IMR-90 (cell line): ENCODE data around the gene CD300LF. TPM values are rescaled to one million over a fixed set of nuclear protein-coding genes. Genes with fewer than 3 reads are reported as not detected.

Experiments
- ATAC-seq: fragments of 200-7000 bp; cut with Tn5 transposase; 2 replicates; pipeline ENCODE4 v1.9.1; 2020; ENCODE audit warnings: low read depth, mild to moderate bottlenecking, moderate library complexity
- BruUV-seq: library from RNA; stranded (reverse); fragments of 400-500 nt; replicated peaks from 2 replicates; lab custom pipeline; 2021; lab: Mats Ljungman, UMichigan
- CTCF ChIA-PET: fragments of 300-600 bp; formaldehyde crosslinking; extraction: SDS; loops from one replicate; lab custom pipeline; 2021; ENCODE audit warnings: antibody characterized with exemption; lab: Yijun Ruan, JAX
- POLR2A ChIA-PET: fragments of 300-600 bp; sonication (Branson Sonifier 250); formaldehyde crosslinking; loops from one replicate; lab custom pipeline; 2022; ENCODE audit warnings: antibody characterized with exemption; ENCODE audit not compliant: unreplicated experiment; lab: Charles Lee
- DNase-seq: peaks from one replicate; pipeline ENCODE4 v3.0.0; 2013
- H2AFZ ChIP-seq: replicated peaks from 2 replicates; pipeline ENCODE3; 2013; ENCODE audit warnings: low read length, mild to moderate bottlenecking; ENCODE audit not compliant: poor library complexity
- H2AK5ac ChIP-seq: 2 replicates; pipeline ENCODE4 v1.6.1; 2013; ENCODE audit warnings: low read depth, low read length, inconsistent platforms
- H2AK9ac ChIP-seq: replicated peaks from 2 replicates; pipeline ENCODE3; 2013; ENCODE audit warnings: mild to moderate bottlenecking, low read depth, low read length, moderate library complexity; ENCODE audit not compliant: poor library complexity
- H2BK120ac ChIP-seq: 2 replicates; pipeline ENCODE4 v1.6.1; 2013; ENCODE audit warnings: low read depth, low read length, inconsistent platforms
- H2BK15ac ChIP-seq: 3 replicates; pipeline ENCODE4 v1.6.1; 2013; ENCODE audit warnings: low read depth, low read length, inconsistent platforms
- H2BK20ac ChIP-seq: 2 replicates; pipeline ENCODE4 v1.6.1; 2013; ENCODE audit warnings: low read depth, mild to moderate bottlenecking, inconsistent platforms, low read length, moderate library complexity
- H2BK5ac ChIP-seq: 2 replicates; pipeline ENCODE4 v1.6.1; 2013; ENCODE audit warnings: mild to moderate bottlenecking, low read depth, low read length, inconsistent platforms; ENCODE audit not compliant: poor library complexity, severe bottlenecking
- H3K14ac ChIP-seq: replicated peaks from 2 replicates; pipeline ENCODE4 v1.6.1; 2013; ENCODE audit warnings: low read depth, low read length, inconsistent platforms
- H3K18ac ChIP-seq: 2 replicates; pipeline ENCODE4 v1.6.1; 2013; ENCODE audit warnings: low read depth, low read length, control low read depth
- H3K23ac ChIP-seq: 2 replicates; pipeline ENCODE4 v1.6.1; 2013; ENCODE audit warnings: low read depth, low read length, inconsistent platforms
- H3K27ac ChIP-seq: 2 replicates; pipeline ENCODE4 v1.5.1; 2013; ENCODE audit warnings: mild to moderate bottlenecking, control low read depth, low read length; ENCODE audit not compliant: insufficient read depth
- H3K27me3 ChIP-seq: 2 replicates; pipeline ENCODE4 v1.6.1; 2013; ENCODE audit warnings: low read length; ENCODE audit not compliant: control insufficient read depth, insufficient read depth
- H3K36me3 ChIP-seq: 2 replicates; pipeline ENCODE4 v1.6.1; 2013; ENCODE audit warnings: low read length, mixed read lengths; ENCODE audit not compliant: control insufficient read depth, insufficient read depth
- H3K4ac ChIP-seq: 2 replicates; pipeline ENCODE4 v1.6.1; 2013; ENCODE audit warnings: low read depth, low read length, inconsistent platforms
- H3K4me1 ChIP-seq: 2 replicates; pipeline ENCODE4 v1.6.1; 2013; ENCODE audit warnings: low read length, mixed read lengths; ENCODE audit not compliant: control insufficient read depth, insufficient read depth
- H3K4me2 ChIP-seq: 2 replicates; pipeline ENCODE4 v1.6.1; 2013; ENCODE audit warnings: low read depth, mild to moderate bottlenecking, control low read depth, low read length, moderate library complexity
- H3K4me3 ChIP-seq: 2 replicates; pipeline ENCODE4 v1.5.1; 2013; ENCODE audit warnings: low read depth, mild to moderate bottlenecking, control low read depth, low read length, moderate library complexity; ENCODE audit not compliant: insufficient read depth
- H3K56ac ChIP-seq: 2 replicates; pipeline ENCODE4 v1.6.1; 2013; ENCODE audit warnings: low read length, inconsistent platforms; ENCODE audit not compliant: insufficient read depth; ENCODE audit errors: extremely low read depth
- H3K79me1 ChIP-seq, 2 experiments: 2 replicates each; pipeline ENCODE4 v1.6.1; 2013; ENCODE audit warnings: low read length in 2 of 2, inconsistent platforms in 1 of 2, low read depth in 1 of 2
- H3K9ac ChIP-seq: 2 replicates; pipeline ENCODE4 v1.6.1; 2013; ENCODE audit warnings: low read depth, low read length, control low read depth
- H3K9me1 ChIP-seq: 2 replicates; pipeline ENCODE4 v1.6.1; 2013; ENCODE audit warnings: low read length, inconsistent platforms; ENCODE audit not compliant: insufficient read depth
- H3K9me3 ChIP-seq: 2 replicates; pipeline ENCODE4 v1.6.1; 2013; ENCODE audit warnings: low read length; ENCODE audit not compliant: control insufficient read depth, insufficient read depth
- H4K20me1 ChIP-seq: 2 replicates; pipeline ENCODE4 v1.6.1; 2013; ENCODE audit warnings: low read length, inconsistent platforms; ENCODE audit not compliant: insufficient read depth
- H4K5ac ChIP-seq: 2 replicates; pipeline ENCODE4 v1.6.1; 2013; ENCODE audit warnings: mild to moderate bottlenecking, low read depth, low read length, control low read depth
- H4K8ac ChIP-seq, 2 experiments: 2 replicates each; pipeline ENCODE4 v1.6.1; 2013; ENCODE audit warnings: low read depth in 2 of 2, low read length in 2 of 2, control low read depth in 1 of 2, inconsistent platforms in 1 of 2
- H4K91ac ChIP-seq: 2 replicates; pipeline ENCODE4 v1.6.1; 2013; ENCODE audit warnings: low read depth, low read length, inconsistent platforms; ENCODE audit not compliant: insufficient read depth
- BHLHE40 ChIP-seq: fragments of 150-350 bp; IDR thresholded peaks from 2 replicates; pipeline ENCODE4 v1.6.1; 2016; ENCODE audit warnings: mild to moderate bottlenecking, low read depth, low read length
- CEBPB ChIP-seq: IDR thresholded peaks from 2 replicates; pipeline ENCODE4 v1.6.1; 2012; ENCODE audit warnings: low read depth, low read length, improper control_type of control experiment
- CHD1 ChIP-seq: IDR thresholded peaks from 2 replicates; pipeline ENCODE4 v1.6.1; 2012; ENCODE audit warnings: low read depth, low read length, improper control_type of control experiment
- FOS ChIP-seq: fragments of 150-350 bp; IDR thresholded peaks from 2 replicates; pipeline ENCODE4 v1.6.1; 2016; ENCODE audit warnings: low read depth, low read length
- MAFK ChIP-seq: IDR thresholded peaks from 2 replicates; pipeline ENCODE4 v1.6.1; 2012; ENCODE audit warnings: low read depth, low read length, improper control_type of control experiment
- MAZ ChIP-seq: IDR thresholded peaks from 2 replicates; pipeline ENCODE4 v1.6.1; 2012; ENCODE audit warnings: low read depth, mild to moderate bottlenecking, low read length, improper control_type of control experiment, moderate library complexity, borderline replicate concordance
- POLR2A ChIP-seq: IDR thresholded peaks from 2 replicates; pipeline ENCODE4 v1.6.1; 2012; ENCODE audit warnings: mild to moderate bottlenecking, low read depth, low read length
- RAD21 ChIP-seq: IDR thresholded peaks from 2 replicates; pipeline ENCODE4 v1.6.1; 2012; ENCODE audit warnings: low read length, improper control_type of control experiment
- SMC3 ChIP-seq: fragments of 150-350 bp; IDR thresholded peaks from 2 replicates; pipeline ENCODE4 v1.6.1; 2016; ENCODE audit warnings: low read depth, mild to moderate bottlenecking, antibody characterized with exemption, low read length, moderate library complexity
- WGBS, 2 experiments: methylation state at CpG; one replicate each; pipeline versions ENCODE4 v1.1.5 to v1.1.7; 2013; ENCODE audit warnings: missing lambda C conversion rate in 2 of 2; ENCODE audit not compliant: insufficient read length in 1 of 2; ENCODE audit errors: extremely low coverage in 2 of 2; 5-methylcytosine and 5-hydroxymethylcytosine counted together
- dilution Hi-C: fragments of 300-500 bp; cut with HindIII; formaldehyde crosslinking; loops from one replicate; pipeline ENCODE4 v1.14.3; 2018; ENCODE audit warnings: low sequenced_read_pairs; ENCODE audit not compliant: unreplicated experiment
- in situ Hi-C: fragments of 300-500 bp; cut with MboI; formaldehyde crosslinking; loops from 3 replicates; pipeline ENCODE4 v1.14.3; 2019; ENCODE audit warnings: low sequenced_read_pairs, inconsistent platforms, mixed read lengths
- intact Hi-C: fragments of 100-400 bp; cut with micrococcal nuclease; formaldehyde crosslinking; loops from 2 replicates; pipeline ENCODE4 v1.10.0; 2022
- polyA plus RNA-seq, 3 experiments: library from polyadenylated mRNA; depleted of rRNA; stranded (reverse); fragments of >200 nt; gene quantifications; 2 replicates each; pipeline ENCODE4 v1.2.3, GENCODE V29; 2012; ENCODE audit warnings: low replicate concordance in 1 of 3
- total RNA-seq: library from RNA; depleted of rRNA; stranded (reverse); fragments of >200 nt; gene quantifications from 2 replicates; pipeline ENCODE4 v1.2.3, GENCODE V29; 2012
- TF ChIP-seq, protein P1 (sequence below): conservative IDR thresholded peaks from 2 replicates; pipeline ENCODE4 v1.5.1; 2012; ENCODE audit warnings: mild to moderate bottlenecking, low read depth, low read length, improper control_type of control experiment
- TF ChIP-seq, protein P2 (sequence below): fragments of 150-350 bp; IDR thresholded peaks from 2 replicates; pipeline ENCODE4 v1.6.1; 2017; ENCODE audit warnings: mild to moderate bottlenecking, antibody characterized with exemption, low read length, low read depth

The CD300LF gene
- total and polyA plus RNA-seq, 2 of the 4 experiments (the other 2 are of a cell fraction): not detected

DNA sequence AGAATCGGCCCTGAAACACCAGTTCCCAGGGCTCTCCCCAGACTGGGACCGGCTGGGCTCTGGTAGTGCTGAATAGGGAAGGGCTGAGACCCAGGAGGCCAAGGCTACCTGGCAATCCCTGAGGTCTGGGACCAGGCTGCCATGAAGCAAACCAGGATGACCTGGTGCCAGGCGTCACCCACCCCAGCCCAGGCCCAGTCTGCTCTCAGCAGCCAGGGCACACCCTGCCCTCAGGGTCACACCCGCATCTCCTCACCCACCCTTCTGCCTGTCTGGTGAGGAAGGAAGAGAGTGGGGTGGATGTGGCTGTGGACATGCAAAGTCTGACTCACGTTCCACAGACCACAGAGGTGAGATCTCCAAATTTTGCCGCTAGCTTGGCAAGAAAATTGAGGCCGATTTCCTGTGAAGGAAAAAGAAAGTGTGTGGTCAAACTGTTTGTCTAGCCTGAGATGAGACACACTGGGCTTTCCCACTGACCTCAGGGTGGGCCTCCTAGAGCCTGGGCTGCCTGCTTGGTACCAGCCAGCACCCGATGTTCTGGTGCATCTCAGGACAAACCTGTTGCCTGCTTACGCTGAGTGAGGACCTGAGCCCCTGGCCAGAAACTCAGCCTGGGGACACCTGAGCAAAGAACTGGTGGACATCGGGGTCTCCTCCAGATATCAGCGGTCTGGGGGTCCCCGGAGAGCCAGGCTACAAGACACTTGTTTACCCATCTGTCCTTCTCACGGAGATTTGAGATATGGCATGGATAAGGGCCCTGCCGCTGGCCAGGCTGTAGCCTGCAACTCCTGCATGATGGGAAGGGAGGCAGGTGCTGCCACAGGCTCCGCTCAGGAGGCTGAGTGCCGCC is 18.0 kb upstream of the CD300LF start:
- H2AK9ac ChIP-seq: no peak overlapping the region
- no peaks in the 10 kb centered on the region for H4K20me1 ChIP-seq
- TF ChIP-seq SMC3 (no peak), FOS (no peak), CHD1 (no peak), POLR2A (no peak), BHLHE40 (no peak), CEBPB (no peak), MAZ (no peak), RAD21 (no peak), MAFK (no peak)
- TF ChIP-seq, protein P1, sequence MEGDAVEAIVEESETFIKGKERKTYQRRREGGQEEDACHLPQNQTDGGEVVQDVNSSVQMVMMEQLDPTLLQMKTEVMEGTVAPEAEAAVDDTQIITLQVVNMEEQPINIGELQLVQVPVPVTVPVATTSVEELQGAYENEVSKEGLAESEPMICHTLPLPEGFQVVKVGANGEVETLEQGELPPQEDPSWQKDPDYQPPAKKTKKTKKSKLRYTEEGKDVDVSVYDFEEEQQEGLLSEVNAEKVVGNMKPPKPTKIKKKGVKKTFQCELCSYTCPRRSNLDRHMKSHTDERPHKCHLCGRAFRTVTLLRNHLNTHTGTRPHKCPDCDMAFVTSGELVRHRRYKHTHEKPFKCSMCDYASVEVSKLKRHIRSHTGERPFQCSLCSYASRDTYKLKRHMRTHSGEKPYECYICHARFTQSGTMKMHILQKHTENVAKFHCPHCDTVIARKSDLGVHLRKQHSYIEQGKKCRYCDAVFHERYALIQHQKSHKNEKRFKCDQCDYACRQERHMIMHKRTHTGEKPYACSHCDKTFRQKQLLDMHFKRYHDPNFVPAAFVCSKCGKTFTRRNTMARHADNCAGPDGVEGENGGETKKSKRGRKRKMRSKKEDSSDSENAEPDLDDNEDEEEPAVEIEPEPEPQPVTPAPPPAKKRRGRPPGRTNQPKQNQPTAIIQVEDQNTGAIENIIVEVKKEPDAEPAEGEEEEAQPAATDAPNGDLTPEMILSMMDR: no peak
- TF ChIP-seq, protein P2, sequence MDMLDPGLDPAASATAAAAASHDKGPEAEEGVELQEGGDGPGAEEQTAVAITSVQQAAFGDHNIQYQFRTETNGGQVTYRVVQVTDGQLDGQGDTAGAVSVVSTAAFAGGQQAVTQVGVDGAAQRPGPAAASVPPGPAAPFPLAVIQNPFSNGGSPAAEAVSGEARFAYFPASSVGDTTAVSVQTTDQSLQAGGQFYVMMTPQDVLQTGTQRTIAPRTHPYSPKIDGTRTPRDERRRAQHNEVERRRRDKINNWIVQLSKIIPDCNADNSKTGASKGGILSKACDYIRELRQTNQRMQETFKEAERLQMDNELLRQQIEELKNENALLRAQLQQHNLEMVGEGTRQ: no peak
- H3K4me3 ChIP-seq: no peak overlapping the region
- H3K23ac ChIP-seq: no peak overlapping the region
- ChIA-PET POLR2A (no interaction called here), CTCF (no interaction called here)
- BruUV-seq: no TSS peak
- in situ Hi-C loops (no loop called here), dilution Hi-C loops (no loop called here), intact Hi-C loops (no loop called here)
- H2AK5ac ChIP-seq: no peak overlapping the region
- H3K4ac ChIP-seq: no peak overlapping the region
- ATAC-seq (no peak), DNase-seq (no peak)
- H3K9ac ChIP-seq: no peak overlapping the region
- H3K27ac ChIP-seq: no peak overlapping the region
- H3K4me1 ChIP-seq: no peaks in the 10 kb centered on the region
- H3K4me2 ChIP-seq: no peak overlapping the region
- H2BK120ac ChIP-seq: no peak overlapping the region
- no peak overlapping the region for H3K56ac ChIP-seq
- no peak overlapping the region for H3K18ac ChIP-seq
- 60% methylated on average over 6 of the region's 16 CpGs; no CpG with 5 or more reads in 1 of the 2 experiments for WGBS, 2 experiments
- no peak overlapping the region for H2AFZ ChIP-seq
- H3K9me1 ChIP-seq: no peaks in the 10 kb centered on the region
- H3K9me3 ChIP-seq: peaks cover 3% of the 10 kb centered on the region; the same call in 1 of the 2 replicates
- peaks cover 10% of the 10 kb centered on the region; the same call in 1 of the 2 replicates for H3K27me3 ChIP-seq
- no peak overlapping the region for H3K14ac ChIP-seq
- H4K5ac ChIP-seq: no peak overlapping the region
- no peak overlapping the region for H4K91ac ChIP-seq
- H3K36me3 ChIP-seq: no peaks in the 10 kb centered on the region
- H2BK15ac ChIP-seq: no peak overlapping the region
- H3K79me1 ChIP-seq: no peaks in the 10 kb centered on the region
- no peak overlapping the region for H4K8ac ChIP-seq
- H2BK5ac ChIP-seq: no peak overlapping the region
- no peak overlapping the region for H2BK20ac ChIP-seq
